ENCODE results near the gene C9orf85. TPM values are rescaled to one million over a fixed set of nuclear protein-coding genes. Genes with fewer than 3 reads are reported as not detected.

The C9orf85 gene
- total and polyA plus RNA-seq, 2 donors, result 11.1 to 29.8 TPM

GRCh38 chr9:71916834-71917534 is 5.5 kb downstream of the C9orf85 start:
- no peak for DNase-seq (ENCODE audit: extremely low spot score)
- Histone ChIP-seq H3K27ac (ENCODE audit: low read depth) (no peak overlapping the region), H3K36me3 (ENCODE audit: insufficient read depth) (no peaks in the 10 kb centered on the region), H3K4me1 (ENCODE audit: insufficient read depth) (no peaks in the 10 kb centered on the region), H3K4me3 (ENCODE audit: low read depth, low read length) (no peak overlapping the region)

- WGBS, result 95% methylated on average over 5 of the region's 5 CpGs
- Histone ChIP-seq H3K4me1 (ENCODE audit: insufficient read depth) (no peaks in the 10 kb centered on the region), H3K27ac (ENCODE audit: low read depth) (no peak overlapping the region), H3K4me3 (ENCODE audit: low read depth, low read length) (no peak overlapping the region), H3K36me3 (ENCODE audit: insufficient read depth) (no peaks in the 10 kb centered on the region)
- no peak for DNase-seq (ENCODE audit: extremely low spot score)
These were observed 7.0 kb downstream of the C9orf85 start for GRCh38 chr9:71918419-71918818.

GRCh38 chr9:71920456-71921189 is 9.2 kb downstream of the C9orf85 start:
- DNase-seq (ENCODE audit: extremely low spot score), result no peak
- Histone ChIP-seq H3K27ac (ENCODE audit: low read depth) (no peak overlapping the region), H3K36me3 (ENCODE audit: insufficient read depth) (no peaks in the 10 kb centered on the region), H3K4me1 (ENCODE audit: insufficient read depth) (no peaks in the 10 kb centered on the region), H3K4me3 (ENCODE audit: low read depth, low read length) (no peak overlapping the region)
- 89% methylated on average over 1 of the region's 1 CpG for WGBS

GRCh38 chr9:71921190-71921814 is 9.9 kb downstream of the C9orf85 start:
- H3K4me1 ChIP-seq (ENCODE audit: insufficient read depth), result no peaks in the 10 kb centered on the region
- H3K36me3 ChIP-seq (ENCODE audit: insufficient read depth), result no peaks in the 10 kb centered on the region
- no peak overlapping the region for H3K27ac ChIP-seq (ENCODE audit: low read depth)
- DNase-seq (ENCODE audit: extremely low spot score), result no peak
- H3K4me3 ChIP-seq (ENCODE audit: low read depth, low read length), result no peak overlapping the region

GRCh38 chr9:71924576-71924975 is 13.1 kb downstream of the C9orf85 start:
- Histone ChIP-seq H3K4me3 (ENCODE audit: low read depth, low read length) (no peak overlapping the region), H3K27ac (ENCODE audit: low read depth) (no peak overlapping the region), H3K36me3 (ENCODE audit: insufficient read depth) (no peaks in the 10 kb centered on the region), H3K4me1 (ENCODE audit: insufficient read depth) (no peaks in the 10 kb centered on the region)
- DNase-seq (ENCODE audit: extremely low spot score), result no peak

GRCh38 chr9:71925834-71926233 is 14.4 kb downstream of the C9orf85 start:
- H3K4me3 ChIP-seq (ENCODE audit: low read depth, low read length), result no peak overlapping the region
- no peaks in the 10 kb centered on the region for H3K4me1 ChIP-seq (ENCODE audit: insufficient read depth)
- no peaks in the 10 kb centered on the region for H3K36me3 ChIP-seq (ENCODE audit: insufficient read depth)
- H3K27ac ChIP-seq (ENCODE audit: low read depth), result no peak overlapping the region
- DNase-seq (ENCODE audit: extremely low spot score), result no peak

- 96% methylated on average over 1 of the region's 1 CpG for WGBS
- Histone ChIP-seq H3K4me3 (ENCODE audit: low read depth, low read length) (no peak overlapping the region), H3K36me3 (ENCODE audit: insufficient read depth) (peaks cover 2% of the 10 kb centered on the region), H3K27ac (ENCODE audit: low read depth) (no peak overlapping the region), H3K4me1 (ENCODE audit: insufficient read depth) (peaks cover 1% of the 10 kb centered on the region)
- DNase-seq (ENCODE audit: extremely low spot score), result no peak
These were observed 16.9 kb downstream of the C9orf85 start for GRCh38 chr9:71928376-71928775.

- no peak for DNase-seq (ENCODE audit: extremely low spot score)
- WGBS, result 92% methylated on average over 2 of the region's 2 CpGs
- Histone ChIP-seq H3K4me1 (ENCODE audit: insufficient read depth) (peaks cover 1% of the 10 kb centered on the region), H3K36me3 (ENCODE audit: insufficient read depth) (peaks cover 2% of the 10 kb centered on the region), H3K27ac (ENCODE audit: low read depth) (no peak overlapping the region), H3K4me3 (ENCODE audit: low read depth, low read length) (no peak overlapping the region)
These were observed 17.4 kb downstream of the C9orf85 start for GRCh38 chr9:71928806-71929205.

- Histone ChIP-seq H3K36me3 (ENCODE audit: insufficient read depth) (peaks cover 2% of the 10 kb centered on the region), H3K27ac (ENCODE audit: low read depth) (no peak overlapping the region), H3K4me3 (ENCODE audit: low read depth, low read length) (no peak overlapping the region), H3K4me1 (ENCODE audit: insufficient read depth) (peaks cover 1% of the 10 kb centered on the region)
- DNase-seq (ENCODE audit: extremely low spot score), result no peak
- WGBS, result 84% methylated on average over 2 of the region's 2 CpGs
These were observed 17.8 kb downstream of the C9orf85 start for GRCh38 chr9:71929223-71929622.

- Histone ChIP-seq H3K4me3 (ENCODE audit: low read depth, low read length) (no peak overlapping the region), H3K36me3 (ENCODE audit: insufficient read depth) (peaks cover 2% of the 10 kb centered on the region), H3K4me1 (ENCODE audit: insufficient read depth) (peaks cover 1% of the 10 kb centered on the region), H3K27ac (ENCODE audit: low read depth) (no peak overlapping the region)
- WGBS, result 50% methylated on average over 2 of the region's 2 CpGs
- no peak for DNase-seq (ENCODE audit: extremely low spot score)
These were observed 18.5 kb downstream of the C9orf85 start for GRCh38 chr9:71929791-71930440.

- Histone ChIP-seq H3K4me1 (ENCODE audit: insufficient read depth) (peaks cover 1% of the 10 kb centered on the region), H3K36me3 (ENCODE audit: insufficient read depth) (peaks cover 2% of the 10 kb centered on the region), H3K4me3 (ENCODE audit: low read depth, low read length) (no peak overlapping the region), H3K27ac (ENCODE audit: low read depth) (peak overlapping the region; percentile 23)
- DNase-seq (ENCODE audit: extremely low spot score), result no peak
- 58% methylated on average over 2 of the region's 2 CpGs for WGBS
These were observed 19.7 kb downstream of the C9orf85 start for GRCh38 chr9:71931166-71931565.

GRCh38 chr9:71936066-71936465 is 24.6 kb downstream of the C9orf85 start:
- no peak overlapping the region for H3K27ac ChIP-seq (ENCODE audit: low read depth)
- H3K4me3 ChIP-seq (ENCODE audit: low read depth, low read length), result no peak overlapping the region
- peaks cover 2% of the 10 kb centered on the region for H3K36me3 ChIP-seq (ENCODE audit: insufficient read depth)
- 58% methylated on average over 1 of the region's 1 CpG for WGBS
- no peaks in the 10 kb centered on the region for H3K4me1 ChIP-seq (ENCODE audit: insufficient read depth)
- DNase-seq (ENCODE audit: extremely low spot score), result no peak

- Histone ChIP-seq H3K36me3 (ENCODE audit: insufficient read depth) (peaks cover 2% of the 10 kb centered on the region), H3K27ac (ENCODE audit: low read depth) (no peak overlapping the region), H3K4me1 (ENCODE audit: insufficient read depth) (no peaks in the 10 kb centered on the region), H3K4me3 (ENCODE audit: low read depth, low read length) (no peak overlapping the region)
- WGBS, result 78% methylated on average over 4 of the region's 4 CpGs
- DNase-seq (ENCODE audit: extremely low spot score), result no peak
These were observed 25.7 kb downstream of the C9orf85 start for GRCh38 chr9:71937070-71937625.
